Heart left ventricle (tissue), 16 donors: Measurements from ENCODE around the gene CRIP2. TPM values are rescaled to one million over a fixed set of nuclear protein-coding genes. Genes with fewer than 3 reads are reported as not detected.

ENCODE experiments used
- ATAC-seq, 4 donors: fragments of 200-7000 bp; cut with Tn5 transposase; one replicate each; pipeline ENCODE4 v1.9.1; 2020 to 2022; ENCODE audit warnings: moderate library complexity in 4 of 4, mild to moderate bottlenecking in 3 of 4, moderate number of reproducible peaks in 1 of 4
- DNase-seq, 5 donors: peaks; one replicate each; pipeline ENCODE4 v3.0.0-alpha.2; 2020
- H3K27ac ChIP-seq, 12 donors: fragments of 200-600 bp; sonication (generic) in 4 of 12; one replicate each; pipeline versions ENCODE4 v1.5.0 to v1.8.0; 2016 to 2022; ENCODE audit warnings: mild to moderate bottlenecking in 2 of 12
- H3K27me3 ChIP-seq, 9 donors: fragments of 200-600 bp; sonication (generic) in 2 of 9; one replicate each; pipeline versions ENCODE4 v1.5.1 to v1.8.0; 2016 to 2022; ENCODE audit warnings: mild to moderate bottlenecking in 3 of 9
- H3K36me3 ChIP-seq, 9 donors: fragments of 200-600 bp; sonication (generic) in 2 of 9; one replicate each; pipeline versions ENCODE4 v1.5.0 to v1.8.0; 2018 to 2022; ENCODE audit warnings: mild to moderate bottlenecking in 2 of 9
- H3K4me1 ChIP-seq, 12 donors: fragments of 200-600 bp; sonication (generic) in 4 of 12; one replicate each; pipeline versions ENCODE4 v1.5.0 to v1.8.0; 2016 to 2022; ENCODE audit warnings: mild to moderate bottlenecking in 3 of 12
- H3K4me3 ChIP-seq, 12 donors: fragments of 200-600 bp; sonication (generic) in 4 of 12; one replicate each; pipeline versions ENCODE4 v1.5.0 to v1.8.0; 2017 to 2022; ENCODE audit warnings: mild to moderate bottlenecking in 9 of 12, moderate library complexity in 4 of 12
- H3K9me3 ChIP-seq, 12 donors: fragments of 200-600 bp; sonication (generic) in 4 of 12; one replicate each; pipeline versions ENCODE4 v1.5.0 to v1.8.0; 2016 to 2022; ENCODE audit warnings: mild to moderate bottlenecking in 1 of 12
- CTCF ChIP-seq, 12 donors: fragments of 200-600 bp; sonication (generic) in 4 of 12; IDR thresholded peaks; one replicate each; pipeline versions ENCODE4 v1.5.0 to v1.8.0; 2018 to 2022; ENCODE audit warnings: antibody characterized with exemption in 12 of 12, mild to moderate bottlenecking in 5 of 12
- POLR2A ChIP-seq, 2 donors: fragments of 450-650 bp; IDR thresholded peaks; one replicate each; pipeline ENCODE4 v1.6.1; 2017; ENCODE audit warnings: antibody characterized with exemption in 2 of 2, mild to moderate bottlenecking in 2 of 2, moderate library complexity in 2 of 2
- WGBS, 4 donors: extraction: QIAGEN DNeasy Blood & Tissue Kit in 2 of 4; methylation state at CpG; one replicate each; pipeline versions ENCODE4 v1.1.5 to v1.1.7; 2013 to 2018; 5-methylcytosine and 5-hydroxymethylcytosine counted together
- intact Hi-C, 10 donors: fragments of 100-400 bp; cut with DNase I; formaldehyde crosslinking; loops; one replicate each; pipeline versions ENCODE4 v1.11.1 to v1.14.2; 2022
- polyA plus RNA-seq, 2 donors: library from polyadenylated mRNA; stranded (reverse); fragments of 200-250 nt; gene quantifications; one replicate each; pipeline ENCODE4 v1.2.3, GENCODE V29; 2013
- total RNA-seq, 9 donors: library from RNA; depleted of rRNA in 2 of 9; stranded (reverse); fragments of >200 nt in 2 of 9; fragmentation: NEBNext Ultra II Directional in 3 of 9; extraction: Animal tissue kit (Norgen Biotek cat#: 25700) in 3 of 9; gene quantifications; one replicate each; pipeline versions ENCODE4 v1.1.0 to v1.2.4, GENCODE V29; 2016 to 2023
- donor health status: ischemic (EF 13 %, LVEDD 7.1; RV severe dilation, severe dysfunction).
- donor health status: healthy with polysubstance abuse.
- donor health status: DM: no; HTN: yes; CAD: no.
- donor health status: DM: no; HTN: no; CAD: no.
- donor health status: ischemic (EF 25% LVEDD 6.9; RV normal size, moderate dysfunction).
- donor health status: ischemic (EF 25% LVEDD 5.7; RV mildly dilated, moderate dysfunction).
- donor health status: healthy.
- donor health status: DM: yes; HTN: yes; CAD: no.
- donor health status: ischemic (EF 35%, LVEDD 5.7; RV mildly dilated, moderate dysfunction).
- donor health status: nonischemic (EF 11% LVEDD 7.7; RV severe dilation, severe dysfunction).
- donor health status: DM: yes; HTN: yes; CAD: no.
- donor health status: PGD.
- donor health status: ischemic (EF 29% LVEDD 5.4; RV normal size, mild dysfunction).
- donor health status: nonischemic (EF 23%, LVEDD 6.1; RV moderate dilation, normal function).

The CRIP2 gene
- total and polyA plus RNA-seq, 11 donors: 695 to 1,715 (median 851) TPM

GRCh38 chr14:105497671-105498429, 23.2 kb downstream of the CRIP2 start:
- Histone ChIP-seq H3K4me1 (peaks cover 0 to 12% (median 0%) of the 10 kb centered on the region in 12 donors), H3K27me3 (no peaks in the 10 kb centered on the region), H3K9me3 (no peaks in the 10 kb centered on the region), H3K36me3 (peaks cover 0 to 6% (median 0%) of the 10 kb centered on the region in 9 donors), H3K4me3 (no peak overlapping the region), H3K27ac (no peak overlapping the region)
- 93 to 94% (median 93%) methylated on average over 16 to 31 of the region's 31 CpGs for WGBS, 4 donors
- TF ChIP-seq POLR2A (IDR thresholded peaks at IDR 0.05) (no peak), CTCF (IDR thresholded peaks at IDR 0.05) (no peak)
- ATAC-seq: no peak
- intact Hi-C loops: no loop called here
- peak in 2 of 5 donors; percentile 16 to 20 for DNase-seq

GRCh38 chr14:105498430-105499255, 24.0 kb downstream of the CRIP2 start:
- DNase-seq (peak in 1 of 5 donors; percentile 18), ATAC-seq (no peak)
- Histone ChIP-seq H3K9me3 (no peaks in the 10 kb centered on the region), H3K36me3 (peaks cover 0 to 5% (median 0%) of the 10 kb centered on the region in 9 donors), H3K27me3 (no peaks in the 10 kb centered on the region), H3K4me1 (peaks cover 0 to 12% (median 0%) of the 10 kb centered on the region in 12 donors), H3K27ac (no peak overlapping the region), H3K4me3 (no peak overlapping the region)
- WGBS, 4 donors: 83 to 86% (median 86%) methylated on average over 35 to 36 of the region's 36 CpGs
- intact Hi-C loops: no loop called here
- TF ChIP-seq CTCF (IDR thresholded peaks at IDR 0.05) (no peak), POLR2A (IDR thresholded peaks at IDR 0.05) (no peak)

GRCh38 chr14:105499256-105500035, 24.8 kb downstream of the CRIP2 start:
- Histone ChIP-seq H3K36me3 (peaks cover 0 to 5% (median 0%) of the 10 kb centered on the region in 9 donors), H3K9me3 (no peaks in the 10 kb centered on the region), H3K27ac (no peak overlapping the region), H3K4me3 (no peak overlapping the region), H3K27me3 (no peaks in the 10 kb centered on the region), H3K4me1 (peaks cover 0 to 12% (median 0%) of the 10 kb centered on the region in 12 donors)
- WGBS, 4 donors: 71 to 90% (median 80%) methylated on average over 6 to 27 of the region's 27 CpGs
- intact Hi-C loops: no loop called here
- TF ChIP-seq POLR2A (IDR thresholded peaks at IDR 0.05) (no peak), CTCF (IDR thresholded peaks at IDR 0.05) (no peak)
- no peak for ATAC-seq
- peak in 2 of 5 donors; percentile 23 to 24 for DNase-seq
